ENCODE data around the gene ZNF407. TPM values are rescaled to one million over a fixed set of nuclear protein-coding genes. Genes with fewer than 3 reads are reported as not detected.

Gene ZNF407
- total and polyA plus RNA-seq, 2 of the 13 experiments (the other 11 are each of a cell fraction or from before 2014, with no cell fraction given), result 2.3 to 8.7 TPM

GRCh38 chr18:74733598-74733997, 135.9 kb downstream of the ZNF407 start (continued):
- TF ChIP-seq KIAA2018 (CRISPR knock-in tag; IDR thresholded peaks at IDR 0.05; ENCODE audit: borderline replicate concordance) (no peak), FOXK2 (IDR thresholded peaks at IDR 0.05) (no peak), ZNF296 (CRISPR knock-in tag; conservative IDR thresholded peaks at IDR 0.05) (no peak), ZNF10 (CRISPR knock-in tag; IDR thresholded peaks at IDR 0.05; ENCODE audit: borderline replicate concordance, low read depth) (no peak), KLF16 (CRISPR knock-in tag; IDR thresholded peaks at IDR 0.05) (no peak), GTF2F1 (IDR thresholded peaks at IDR 0.05; ENCODE audit: low read length) (no peak), SMAD1 (CRISPR knock-in tag; IDR thresholded peaks at IDR 0.05; ENCODE audit: borderline replicate concordance, low read depth) (no peak), ZHX1 (CRISPR knock-in tag; IDR thresholded peaks at IDR 0.05; ENCODE audit: low read depth) (no peak), FOXA1 (IDR thresholded peaks at IDR 0.05) (no peak), FOXA1 (CRISPR knock-in tag; IDR thresholded peaks at IDR 0.05) (no peak), PRPF4 (IDR thresholded peaks at IDR 0.05; ENCODE audit: low read depth, low read length, poor library complexity, severe bottlenecking) (no peak), ZNF878 (CRISPR knock-in tag; IDR thresholded peaks at IDR 0.05) (no peak), ZNF792 (CRISPR knock-in tag; IDR thresholded peaks at IDR 0.05) (no peak), MAF1 (CRISPR knock-in tag; IDR thresholded peaks at IDR 0.05; ENCODE audit: borderline replicate concordance) (no peak), ZNF841 (CRISPR knock-in tag; IDR thresholded peaks at IDR 0.05; ENCODE audit: borderline replicate concordance) (no peak), HOXD1 (CRISPR knock-in tag; IDR thresholded peaks at IDR 0.05) (no peak), ZNF225 (CRISPR knock-in tag; IDR thresholded peaks at IDR 0.05) (no peak), MTF1 (CRISPR knock-in tag; IDR thresholded peaks at IDR 0.05) (no peak)
- TF ChIP-seq, protein P1, sequence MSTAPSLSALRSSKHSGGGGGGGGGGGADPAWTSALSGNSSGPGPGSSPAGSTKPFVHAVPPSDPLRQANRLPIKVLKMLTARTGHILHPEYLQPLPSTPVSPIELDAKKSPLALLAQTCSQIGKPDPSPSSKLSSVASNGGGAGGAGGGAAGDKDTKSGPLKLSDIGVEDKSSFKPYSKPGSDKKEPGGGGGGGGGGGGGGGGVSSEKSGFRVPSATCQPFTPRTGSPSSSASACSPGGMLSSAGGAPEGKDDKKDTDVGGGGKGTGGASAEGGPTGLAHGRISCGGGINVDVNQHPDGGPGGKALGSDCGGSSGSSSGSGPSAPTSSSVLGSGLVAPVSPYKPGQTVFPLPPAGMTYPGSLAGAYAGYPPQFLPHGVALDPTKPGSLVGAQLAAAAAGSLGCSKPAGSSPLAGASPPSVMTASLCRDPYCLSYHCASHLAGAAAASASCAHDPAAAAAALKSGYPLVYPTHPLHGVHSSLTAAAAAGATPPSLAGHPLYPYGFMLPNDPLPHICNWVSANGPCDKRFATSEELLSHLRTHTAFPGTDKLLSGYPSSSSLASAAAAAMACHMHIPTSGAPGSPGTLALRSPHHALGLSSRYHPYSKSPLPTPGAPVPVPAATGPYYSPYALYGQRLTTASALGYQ (CRISPR knock-in tag; IDR thresholded peaks at IDR 0.05), result no peak
